ENCODE measurements around the gene CRACR2A. TPM values are rescaled to one million over a fixed set of nuclear protein-coding genes. Genes with fewer than 3 reads are reported as not detected.

The CRACR2A gene
- total RNA-seq, 1 donor from 2014 or later = 2.7 TPM

DNA sequence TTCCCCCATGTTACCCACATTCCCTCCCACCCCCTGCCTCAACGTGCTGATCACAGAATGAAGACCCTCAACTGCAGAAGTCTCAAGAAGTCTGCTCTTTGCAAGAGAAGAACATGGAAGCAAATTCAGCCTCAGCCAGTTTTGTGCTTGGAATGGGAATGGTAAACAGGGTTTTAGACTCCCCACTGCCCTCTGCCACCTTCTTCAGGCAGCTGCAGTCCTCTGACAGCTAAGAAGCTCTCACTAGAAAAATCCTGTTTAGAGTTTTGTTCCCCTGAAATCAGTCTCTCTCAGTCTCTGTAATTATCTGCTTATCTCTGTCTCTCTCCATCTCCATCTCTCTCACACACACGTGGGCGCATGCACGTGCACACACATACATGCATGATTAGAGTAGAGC is 85.4 kb downstream of the CRACR2A start:
- H3K27ac Mint-ChIP-seq (ENCODE audit: unreplicated experiment) = peak overlapping the region; percentile 8

GRCh38 chr12:3666441-3666840 is 86.5 kb downstream of the CRACR2A start:
- H3K9me3 Mint-ChIP-seq = no peaks in the 10 kb centered on the region
- H3K4me3 Mint-ChIP-seq = no peak overlapping the region
- no peaks in the 10 kb centered on the region for H3K27me3 Mint-ChIP-seq (ENCODE audit: low read depth)
- H3K36me3 Mint-ChIP-seq (ENCODE audit: low read depth) = no peaks in the 10 kb centered on the region
- no peak overlapping the region for H3K27ac Mint-ChIP-seq (ENCODE audit: unreplicated experiment)
- H3K4me1 Mint-ChIP-seq = peaks cover 7% of the 10 kb centered on the region
- DNase-seq (ENCODE audit: low read depth, low spot score) = no peak
- TF ChIP-seq, protein P1, sequence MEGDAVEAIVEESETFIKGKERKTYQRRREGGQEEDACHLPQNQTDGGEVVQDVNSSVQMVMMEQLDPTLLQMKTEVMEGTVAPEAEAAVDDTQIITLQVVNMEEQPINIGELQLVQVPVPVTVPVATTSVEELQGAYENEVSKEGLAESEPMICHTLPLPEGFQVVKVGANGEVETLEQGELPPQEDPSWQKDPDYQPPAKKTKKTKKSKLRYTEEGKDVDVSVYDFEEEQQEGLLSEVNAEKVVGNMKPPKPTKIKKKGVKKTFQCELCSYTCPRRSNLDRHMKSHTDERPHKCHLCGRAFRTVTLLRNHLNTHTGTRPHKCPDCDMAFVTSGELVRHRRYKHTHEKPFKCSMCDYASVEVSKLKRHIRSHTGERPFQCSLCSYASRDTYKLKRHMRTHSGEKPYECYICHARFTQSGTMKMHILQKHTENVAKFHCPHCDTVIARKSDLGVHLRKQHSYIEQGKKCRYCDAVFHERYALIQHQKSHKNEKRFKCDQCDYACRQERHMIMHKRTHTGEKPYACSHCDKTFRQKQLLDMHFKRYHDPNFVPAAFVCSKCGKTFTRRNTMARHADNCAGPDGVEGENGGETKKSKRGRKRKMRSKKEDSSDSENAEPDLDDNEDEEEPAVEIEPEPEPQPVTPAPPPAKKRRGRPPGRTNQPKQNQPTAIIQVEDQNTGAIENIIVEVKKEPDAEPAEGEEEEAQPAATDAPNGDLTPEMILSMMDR (conservative IDR thresholded peaks at IDR 0.05) = no peak

More for the DNA sequence above, 85.4 kb downstream of the CRACR2A start:
- Mint-ChIP-seq H3K4me3 (no peak overlapping the region), H3K27me3 (ENCODE audit: low read depth) (no peaks in the 10 kb centered on the region), H3K36me3 (ENCODE audit: low read depth) (no peaks in the 10 kb centered on the region), H3K4me1 (peaks cover 2% of the 10 kb centered on the region), H3K9me3 (no peaks in the 10 kb centered on the region)
- TF ChIP-seq, protein P1 (conservative IDR thresholded peaks at IDR 0.05) = peak; percentile 29
- no peak for DNase-seq (ENCODE audit: low read depth, low spot score)

DNA sequence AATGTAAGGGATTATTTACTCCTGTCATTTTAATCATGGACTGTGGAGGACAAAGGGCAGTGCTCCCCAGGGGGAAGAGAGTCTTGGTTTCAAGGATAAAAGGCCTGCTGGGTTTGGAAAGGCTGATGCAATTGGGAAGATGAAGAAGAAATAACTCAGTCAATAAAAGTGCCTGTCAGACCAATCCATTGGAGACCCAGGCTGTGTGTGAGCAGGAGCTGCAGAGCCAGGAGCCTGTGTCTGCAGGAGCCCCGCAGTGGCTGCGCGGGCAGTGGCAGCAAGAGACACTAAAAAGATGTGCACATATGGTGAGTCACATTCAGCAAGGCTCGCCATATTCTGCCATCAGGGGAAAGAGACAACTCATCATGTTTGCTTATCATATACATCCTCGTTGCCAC is 90.4 kb downstream of the CRACR2A start:
- no peaks in the 10 kb centered on the region for H3K9me3 Mint-ChIP-seq
- H3K27me3 Mint-ChIP-seq (ENCODE audit: low read depth) = no peaks in the 10 kb centered on the region
- TF ChIP-seq, protein P1 (conservative IDR thresholded peaks at IDR 0.05) = no peak
- H3K4me3 Mint-ChIP-seq = no peak overlapping the region
- H3K36me3 Mint-ChIP-seq (ENCODE audit: low read depth) = no peaks in the 10 kb centered on the region
- H3K4me1 Mint-ChIP-seq = peaks cover 11% of the 10 kb centered on the region
- DNase-seq (ENCODE audit: low read depth, low spot score) = no peak
- H3K27ac Mint-ChIP-seq (ENCODE audit: unreplicated experiment) = no peak overlapping the region

DNA sequence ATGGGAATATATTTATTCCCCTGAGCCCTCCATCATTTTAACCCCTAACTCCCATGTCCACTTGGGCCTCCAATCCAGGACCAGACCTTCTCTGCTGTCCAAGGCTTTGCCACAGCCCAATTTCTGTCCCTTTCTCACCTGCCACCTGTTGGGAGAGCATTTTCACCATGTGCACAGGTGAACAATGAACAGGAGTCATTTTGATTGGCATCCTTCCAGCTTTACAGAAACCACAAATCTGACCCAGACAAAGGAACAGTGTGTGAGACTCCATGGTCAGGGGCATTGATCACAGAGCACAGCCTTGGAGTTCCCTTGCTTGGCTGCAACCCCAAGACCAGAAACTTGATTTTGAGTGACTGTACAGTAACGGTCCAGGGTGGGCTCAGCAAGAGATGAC is 91.9 kb downstream of the CRACR2A start:
- no peaks in the 10 kb centered on the region for H3K9me3 Mint-ChIP-seq
- no peak overlapping the region for H3K4me3 Mint-ChIP-seq
- no peak for DNase-seq (ENCODE audit: low read depth, low spot score)
- TF ChIP-seq, protein P1 (conservative IDR thresholded peaks at IDR 0.05) = no peak
- no peak overlapping the region for H3K27ac Mint-ChIP-seq (ENCODE audit: unreplicated experiment)
- H3K27me3 Mint-ChIP-seq (ENCODE audit: low read depth) = no peaks in the 10 kb centered on the region
- no peaks in the 10 kb centered on the region for H3K36me3 Mint-ChIP-seq (ENCODE audit: low read depth)
- peaks cover 11% of the 10 kb centered on the region for H3K4me1 Mint-ChIP-seq

DNA sequence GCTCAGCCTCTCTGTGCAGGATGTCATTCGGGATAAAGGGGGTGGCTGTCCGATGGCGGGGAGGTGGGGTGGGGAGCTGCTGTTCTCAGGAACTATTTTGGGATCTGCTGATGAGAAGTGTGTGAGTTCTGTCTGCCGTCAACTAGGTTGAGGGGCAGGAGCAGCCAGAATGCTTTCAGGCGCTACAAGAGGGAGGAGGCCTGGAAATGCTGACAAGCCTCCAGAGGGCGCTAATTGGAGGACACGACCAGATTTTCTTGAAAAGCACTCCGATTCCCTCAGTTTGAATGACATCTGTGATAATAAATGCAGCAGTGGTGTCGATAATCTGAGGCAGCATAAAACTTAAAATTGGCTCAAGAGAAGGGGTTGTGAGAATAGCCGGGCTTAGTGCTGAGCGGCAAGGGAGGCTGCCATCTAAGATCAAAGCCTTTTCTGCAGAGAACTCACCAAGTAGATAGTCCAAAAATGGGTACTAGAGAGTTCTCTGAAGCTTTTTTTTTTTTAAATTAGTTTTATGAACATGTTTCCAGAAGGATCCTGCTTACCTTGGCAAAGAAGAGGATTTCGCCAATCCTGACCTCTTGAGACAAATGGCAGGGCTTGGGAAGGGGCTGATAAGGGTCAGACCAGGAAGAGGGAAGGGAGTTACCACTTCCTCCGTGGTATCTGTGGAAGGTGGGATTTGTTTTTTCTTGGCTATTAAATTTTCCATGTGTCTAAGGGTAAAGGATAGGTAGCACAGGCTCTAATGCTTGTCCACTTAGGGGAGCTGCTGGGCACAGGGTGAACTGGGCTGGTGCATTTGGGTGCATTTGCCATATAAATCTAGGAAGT is 94.4 kb downstream of the CRACR2A start:
- Mint-ChIP-seq H3K9me3 (no peaks in the 10 kb centered on the region), H3K36me3 (ENCODE audit: low read depth) (no peaks in the 10 kb centered on the region), H3K27me3 (ENCODE audit: low read depth) (no peaks in the 10 kb centered on the region), H3K4me1 (peaks cover 11% of the 10 kb centered on the region), H3K4me3 (no peak overlapping the region), H3K27ac (ENCODE audit: unreplicated experiment) (no peak overlapping the region)
- peak; percentile 53 for DNase-seq (ENCODE audit: low read depth, low spot score)
- TF ChIP-seq, protein P1 (conservative IDR thresholded peaks at IDR 0.05) = peak; percentile 68

Measured in neural crest cell (in vitro differentiated cells).